GM12872 (cell line): ENCODE results near the gene CCDC3.

Source experiments
- TF ChIP-seq, protein P1 (sequence below): IDR thresholded peaks from 3 replicates; pipeline ENCODE4 v1.5.1; 2011; ENCODE audit warnings: low read depth, mild to moderate bottlenecking, low read length, moderate library complexity; ENCODE audit not compliant: insufficient read depth

Gene CCDC3

GRCh38 chr10:12960941-12961340, 40.6 kb downstream of the CCDC3 start:
- TF ChIP-seq, protein P1, sequence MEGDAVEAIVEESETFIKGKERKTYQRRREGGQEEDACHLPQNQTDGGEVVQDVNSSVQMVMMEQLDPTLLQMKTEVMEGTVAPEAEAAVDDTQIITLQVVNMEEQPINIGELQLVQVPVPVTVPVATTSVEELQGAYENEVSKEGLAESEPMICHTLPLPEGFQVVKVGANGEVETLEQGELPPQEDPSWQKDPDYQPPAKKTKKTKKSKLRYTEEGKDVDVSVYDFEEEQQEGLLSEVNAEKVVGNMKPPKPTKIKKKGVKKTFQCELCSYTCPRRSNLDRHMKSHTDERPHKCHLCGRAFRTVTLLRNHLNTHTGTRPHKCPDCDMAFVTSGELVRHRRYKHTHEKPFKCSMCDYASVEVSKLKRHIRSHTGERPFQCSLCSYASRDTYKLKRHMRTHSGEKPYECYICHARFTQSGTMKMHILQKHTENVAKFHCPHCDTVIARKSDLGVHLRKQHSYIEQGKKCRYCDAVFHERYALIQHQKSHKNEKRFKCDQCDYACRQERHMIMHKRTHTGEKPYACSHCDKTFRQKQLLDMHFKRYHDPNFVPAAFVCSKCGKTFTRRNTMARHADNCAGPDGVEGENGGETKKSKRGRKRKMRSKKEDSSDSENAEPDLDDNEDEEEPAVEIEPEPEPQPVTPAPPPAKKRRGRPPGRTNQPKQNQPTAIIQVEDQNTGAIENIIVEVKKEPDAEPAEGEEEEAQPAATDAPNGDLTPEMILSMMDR, result no peak

GRCh38 chr10:12960334-12960898, 41.1 kb downstream of the CCDC3 start:
- TF ChIP-seq, protein P1, result no peak

DNA sequence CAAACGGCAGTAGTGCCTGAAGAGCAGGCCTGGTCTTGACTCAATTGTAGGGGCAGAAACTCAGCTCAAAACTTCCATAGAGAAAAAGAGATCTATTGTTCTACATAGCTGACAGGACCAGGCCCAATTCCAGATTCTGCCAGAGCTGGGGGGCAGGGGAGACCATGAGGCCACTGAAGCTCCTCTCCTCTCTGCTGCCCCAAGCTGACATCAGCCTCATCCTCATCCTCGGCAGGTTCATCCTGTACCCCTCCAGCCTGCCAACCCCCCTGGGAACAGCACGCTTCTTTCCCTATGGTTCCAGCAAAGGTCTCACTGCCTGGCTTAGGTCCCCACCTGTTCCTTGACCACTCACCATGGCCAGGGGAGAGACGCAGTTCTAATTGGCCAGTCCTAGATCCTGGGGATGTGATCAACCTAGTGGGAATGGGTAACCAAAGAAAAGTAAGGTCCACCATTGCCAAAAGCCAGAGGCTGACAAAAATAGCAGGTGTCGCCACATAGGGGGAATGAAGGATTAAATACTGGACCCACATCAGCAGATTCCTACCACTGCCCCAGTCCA, 42.9 kb downstream of the CCDC3 start:
- TF ChIP-seq, protein P1, result no peak

- TF ChIP-seq, protein P1, result no peak
Measured at GRCh38 chr10:12957081-12957480, 44.4 kb downstream of the CCDC3 start.

- TF ChIP-seq, protein P1, result no peak
Measured at GRCh38 chr10:12954866-12955265, 46.6 kb downstream of the CCDC3 start.

- TF ChIP-seq, protein P1, result no peak
Measured at GRCh38 chr10:12950583-12951128, 50.9 kb downstream of the CCDC3 start.

- TF ChIP-seq, protein P1, result peak; percentile 26; the same call in 1 of the 3 replicates
Measured at GRCh38 chr10:12949248-12949647, 52.3 kb downstream of the CCDC3 start.
